ENCODE data around the gene CLCN2.

The CLCN2 gene

GRCh38 chr3:184325715-184326369 lies 35.6 kb downstream of the CLCN2 start:
- DNase-seq (ENCODE audit: low spot score): no peak

GRCh38 chr3:184325269-184325668 lies 36.1 kb downstream of the CLCN2 start:
- DNase-seq (ENCODE audit: low spot score): no peak

- no peak for DNase-seq (ENCODE audit: low spot score)
Measured at GRCh38 chr3:184323696-184324095, 37.7 kb downstream of the CLCN2 start.

GRCh38 chr3:184322731-184323487 lies 38.5 kb downstream of the CLCN2 start:
- no peak for DNase-seq (ENCODE audit: low spot score)

GRCh38 chr3:184321666-184322065 lies 39.7 kb downstream of the CLCN2 start:
- no peak for DNase-seq (ENCODE audit: low spot score)

- peak; percentile 63 for DNase-seq (ENCODE audit: low spot score)
Measured at GRCh38 chr3:184320104-184320445, 41.3 kb downstream of the CLCN2 start.

GRCh38 chr3:184317201-184317600 lies 44.2 kb downstream of the CLCN2 start:
- DNase-seq (ENCODE audit: low spot score): no peak

- DNase-seq (ENCODE audit: low spot score): no peak
Measured at GRCh38 chr3:184316792-184317191, 44.6 kb downstream of the CLCN2 start.

- DNase-seq (ENCODE audit: low spot score): no peak
Measured at GRCh38 chr3:184315871-184316661, 45.3 kb downstream of the CLCN2 start.

- peak; percentile 36 for DNase-seq (ENCODE audit: low spot score)
Measured at GRCh38 chr3:184315543-184315867, 45.9 kb downstream of the CLCN2 start.

GRCh38 chr3:184314700-184315542 lies 46.5 kb downstream of the CLCN2 start:
- peak; percentile 41 for DNase-seq (ENCODE audit: low spot score)

GRCh38 chr3:184314363-184314699 lies 47.1 kb downstream of the CLCN2 start, which contains the start of gene EIF4G1:
Gene EIF4G1, plus strand, starts transcription at chr3:184314606. Its CDS starts 1,191 bp downstream, at chr3:184315797.
- DNase-seq (ENCODE audit: low spot score): peak; percentile 93

GRCh38 chr3:184311633-184312032 lies 49.8 kb downstream of the CLCN2 start:
- DNase-seq (ENCODE audit: low spot score): no peak

- DNase-seq (ENCODE audit: low spot score): no peak
Measured at GRCh38 chr3:184308744-184309143, 52.7 kb downstream of the CLCN2 start.

GRCh38 chr3:184307915-184308314 lies 53.5 kb downstream of the CLCN2 start:
- no peak for DNase-seq (ENCODE audit: low spot score)

- no peak for DNase-seq (ENCODE audit: low spot score)
Measured at GRCh38 chr3:184306341-184306972, 54.9 kb downstream of the CLCN2 start.

- peak; percentile 36 for DNase-seq (ENCODE audit: low spot score)
Measured at GRCh38 chr3:184305577-184305976, 55.8 kb downstream of the CLCN2 start.

- DNase-seq (ENCODE audit: low spot score): no peak
Measured at GRCh38 chr3:184300378-184300720, 61.1 kb downstream of the CLCN2 start.

GRCh38 chr3:184299488-184300377 lies 61.7 kb downstream of the CLCN2 start:
- DNase-seq (ENCODE audit: low spot score): peak; percentile 25

- peak; percentile 95 for DNase-seq (ENCODE audit: low spot score)
Measured at GRCh38 chr3:184298759-184299487, 62.5 kb downstream of the CLCN2 start, which contains the start of gene PSMD2. Gene PSMD2, plus strand, starts transcription at chr3:184299241. Its CDS starts 26 bp downstream, at chr3:184299267.
